LNCAP (cell line): Measurements from ENCODE around the gene MROH9.

Experiments
- CTCF ChIP-seq: fragments of 450-650 bp; IDR thresholded peaks from 2 replicates; pipeline ENCODE4 v1.5.1; 2017; ENCODE audit warnings: mild to moderate bottlenecking

Gene MROH9

GRCh38 chr1:171061425-171062143 lies 126.2 kb downstream of the MROH9 start:
- no peak for TF ChIP-seq CTCF

GRCh38 chr1:171062902-171063301 lies 127.6 kb downstream of the MROH9 start:
- no peak for TF ChIP-seq CTCF

GRCh38 chr1:171075041-171075440 lies 139.7 kb downstream of the MROH9 start:
- TF ChIP-seq CTCF = no peak

GRCh38 chr1:171081314-171081753 lies 146.0 kb downstream of the MROH9 start:
- TF ChIP-seq CTCF = peak; percentile 68

- no peak for TF ChIP-seq CTCF
Measured at GRCh38 chr1:171081763-171082201, 146.4 kb downstream of the MROH9 start.

- TF ChIP-seq CTCF = no peak
Measured at GRCh38 chr1:171082606-171083005, 147.3 kb downstream of the MROH9 start.

GRCh38 chr1:171083222-171083621 lies 147.9 kb downstream of the MROH9 start:
- no peak for TF ChIP-seq CTCF

- TF ChIP-seq CTCF = no peak
Measured at GRCh38 chr1:171084091-171084490, 148.8 kb downstream of the MROH9 start.
